ENCODE results near the gene SCMH1. TPM values are rescaled to one million over a fixed set of nuclear protein-coding genes. Genes with fewer than 3 reads are reported as not detected.

Gene SCMH1
- total and polyA plus RNA-seq, 12 donors, result 29.3 to 62.5 (median 42.2) TPM

- H3K27me3 ChIP-seq, result no peaks in the 10 kb centered on the region
- H3K27ac ChIP-seq, result peak overlapping the region; percentile 15 to 90 (median 70)
- TF ChIP-seq CTCF (IDR thresholded peaks at IDR 0.05), result no peak
- TF ChIP-seq POLR2A (IDR thresholded peaks at IDR 0.05), result peak in 1 of 2 donors; percentile 52
- H3K4me3 ChIP-seq, result peak overlapping the region in 1 of 4 donors; percentile 11
- H3K9me3 ChIP-seq (replicated peaks in 1 of 3), result no peaks in the 10 kb centered on the region
- intact Hi-C loops (cut with DNase I), result no loop called here
- H3K4me1 ChIP-seq (replicated peaks in 1 of 2), result peaks cover 38 to 70% of the 10 kb centered on the region in 2 donors
- DNase-seq, result peak in 6 of 7 donors; percentile 68 to 79 (median 71)
- WGBS, 4 donors, result 30 to 48% (median 42%) methylated on average over 9 of the region's 9 CpGs
- H3K36me3 ChIP-seq (replicated peaks in 1 of 2), result peaks cover 0 to 32% of the 10 kb centered on the region in 2 donors
Measured at GRCh38 chr1:40987439-40988276, 254.4 kb downstream of the SCMH1 start.

- peak in 1 of 7 donors; percentile 22 for DNase-seq
- Histone ChIP-seq H3K4me3 (no peak overlapping the region), H3K27ac (peak overlapping the region in 3 of 5 donors; percentile 70 to 90 (median 81)), H3K27me3 (no peaks in the 10 kb centered on the region), H3K9me3 (replicated peaks in 1 of 3) (no peaks in the 10 kb centered on the region), H3K4me1 (replicated peaks in 1 of 2) (peaks cover 38 to 77% of the 10 kb centered on the region in 2 donors), H3K36me3 (replicated peaks in 1 of 2) (peaks cover 0 to 26% of the 10 kb centered on the region in 2 donors)
- 74 to 82% (median 79%) methylated on average over 2 to 3 of the region's 3 CpGs for WGBS, 4 donors
- intact Hi-C loops (cut with DNase I), result no loop called here
- TF ChIP-seq POLR2A (IDR thresholded peaks at IDR 0.05) (no peak), CTCF (IDR thresholded peaks at IDR 0.05) (no peak)
Measured at GRCh38 chr1:40986956-40987355, 255.2 kb downstream of the SCMH1 start.

- H3K4me3 ChIP-seq, result no peak overlapping the region
- no peak for DNase-seq
- H3K4me1 ChIP-seq (replicated peaks in 1 of 2), result peaks cover 38 to 80% of the 10 kb centered on the region in 2 donors
- no peaks in the 10 kb centered on the region for H3K9me3 ChIP-seq (replicated peaks in 1 of 3)
- peaks cover 0 to 21% of the 10 kb centered on the region in 2 donors for H3K36me3 ChIP-seq (replicated peaks in 1 of 2)
- H3K27me3 ChIP-seq, result no peaks in the 10 kb centered on the region
- TF ChIP-seq CTCF (IDR thresholded peaks at IDR 0.05) (no peak), POLR2A (IDR thresholded peaks at IDR 0.05) (no peak)
- 94 to 95% (median 94%) methylated on average over 10 of the region's 10 CpGs for WGBS, 4 donors
- peak overlapping the region in 3 of 5 donors; percentile 70 to 90 (median 81) for H3K27ac ChIP-seq
- intact Hi-C loops (cut with DNase I), result no loop called here
Measured at GRCh38 chr1:40986328-40986783, 255.8 kb downstream of the SCMH1 start.

- DNase-seq, result no peak
- Histone ChIP-seq H3K4me3 (no peak overlapping the region), H3K9me3 (replicated peaks in 1 of 3) (no peaks in the 10 kb centered on the region), H3K27ac (peak overlapping the region in 4 of 5 donors; percentile 31 to 90 (median 57)), H3K4me1 (replicated peaks in 1 of 2) (peaks cover 41 to 80% of the 10 kb centered on the region in 2 donors), H3K36me3 (replicated peaks in 1 of 2) (peaks cover 0 to 16% of the 10 kb centered on the region in 2 donors), H3K27me3 (no peaks in the 10 kb centered on the region)
- intact Hi-C loops (cut with DNase I), result no loop called here
- WGBS, 4 donors, result 82 to 87% (median 85%) methylated on average over 3 of the region's 3 CpGs
- TF ChIP-seq POLR2A (IDR thresholded peaks at IDR 0.05), result no peak
- no peak for TF ChIP-seq CTCF (IDR thresholded peaks at IDR 0.05)
Measured at GRCh38 chr1:40985875-40986274, 256.2 kb downstream of the SCMH1 start.
